Measurements from ENCODE around the gene FAM227A.
"Not testable (repeated sequence)": the region's sequence is repeated elsewhere in the genome, so short reads cannot be mapped to it uniquely, and the experiment has no call there.

FAM227A gene

DNA sequence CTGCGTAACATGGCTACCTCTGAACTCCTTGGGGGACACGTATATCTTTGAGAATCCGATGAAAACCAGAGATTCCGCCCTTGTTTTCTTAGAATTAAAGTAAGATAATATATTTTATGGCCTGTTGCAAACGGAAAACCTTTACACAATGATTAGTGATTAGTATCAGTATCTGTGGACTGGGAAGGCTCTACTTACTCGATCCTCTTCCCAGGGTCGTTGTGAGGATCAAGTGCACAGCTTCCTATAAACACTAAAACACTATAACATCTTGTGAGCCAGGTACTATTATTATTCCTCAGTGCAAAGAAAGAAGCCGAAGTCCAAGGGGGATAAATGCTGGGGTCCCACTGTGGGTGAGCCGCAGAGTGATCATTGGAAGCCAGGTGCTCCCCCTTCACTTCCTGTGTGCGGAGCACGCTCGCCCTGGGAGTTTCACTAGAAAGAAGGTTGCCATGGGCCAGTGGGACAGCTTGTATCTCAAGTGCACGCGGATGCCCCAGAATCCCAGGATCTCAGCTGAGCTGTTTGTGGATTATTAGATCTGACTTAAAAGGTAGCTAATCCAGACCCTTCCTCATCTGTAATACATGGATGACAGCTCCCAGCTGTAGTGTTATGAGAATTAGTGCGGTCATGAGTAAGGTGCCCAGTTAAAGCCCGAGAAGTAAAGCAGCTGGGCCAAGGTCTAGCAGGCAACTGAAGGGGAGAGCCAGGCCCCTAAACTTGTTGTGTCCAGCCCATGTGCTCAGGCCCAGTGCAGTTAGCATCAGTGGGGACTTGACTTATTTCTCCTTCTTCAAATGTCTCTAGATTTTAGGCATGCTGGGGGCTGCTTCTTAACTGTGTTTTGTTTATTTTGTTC is 1.1 kb upstream of the FAM227A start:
- DNase-seq (ENCODE audit: low read depth in 2 of 2): peak; percentile 19 to 26

DNA sequence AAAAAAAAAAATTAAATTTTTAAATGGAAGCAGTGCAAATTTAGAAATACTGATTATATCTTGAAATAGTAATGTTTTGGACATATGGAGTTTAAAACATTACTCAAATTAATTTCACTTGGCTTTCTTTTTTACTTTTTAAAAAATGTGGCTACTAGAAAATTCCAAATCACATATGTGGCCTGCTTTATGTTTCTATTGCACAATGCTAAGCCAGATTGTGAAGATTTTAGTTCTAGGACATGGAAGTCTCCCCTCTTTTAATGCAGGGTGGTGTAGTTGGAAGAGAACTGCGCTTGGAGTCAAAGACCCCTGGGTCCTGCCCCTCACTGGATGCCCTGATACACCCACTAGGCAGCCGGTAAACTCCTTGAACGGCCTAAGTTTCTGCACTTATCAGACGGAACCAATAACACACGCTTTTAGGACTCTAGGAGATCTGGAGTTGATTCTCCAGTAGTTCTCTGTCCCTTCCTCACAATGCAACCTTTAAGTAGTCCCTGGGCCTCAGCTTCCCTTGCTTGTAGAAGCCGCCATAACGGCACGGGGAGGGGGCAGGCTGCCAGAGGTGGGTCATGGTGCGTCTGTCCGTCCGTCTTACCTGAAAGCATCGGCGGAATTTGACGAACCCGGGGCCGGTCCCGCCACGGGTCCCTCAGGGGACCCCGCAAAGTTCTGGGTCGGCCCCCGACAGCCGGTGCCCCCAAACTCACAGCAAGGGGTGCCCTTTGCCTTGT is 505 bp downstream of the FAM227A start:
- no peak for DNase-seq (ENCODE audit: low read depth in 2 of 2)

DNA sequence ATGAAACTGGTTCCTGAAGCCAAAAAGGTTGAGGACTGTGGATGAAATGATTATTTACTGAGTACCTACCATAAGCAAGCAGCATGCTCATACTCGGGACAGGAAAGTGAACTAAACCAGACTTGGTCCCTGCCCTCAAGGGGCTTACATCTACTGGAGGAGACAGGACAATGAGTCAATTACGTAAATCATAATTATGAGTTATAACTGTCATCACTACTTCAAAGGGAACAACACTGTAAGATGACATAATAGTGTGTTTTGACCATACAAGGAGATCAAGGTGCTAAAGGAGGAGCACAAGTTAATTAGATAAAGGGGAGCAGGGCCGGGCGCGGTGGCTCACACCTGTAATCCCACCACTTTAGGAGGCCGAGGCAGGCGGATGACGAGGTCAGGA is 2.5 kb downstream of the FAM227A start:
- DNase-seq (ENCODE audit: low read depth in 2 of 2): no peak

DNA sequence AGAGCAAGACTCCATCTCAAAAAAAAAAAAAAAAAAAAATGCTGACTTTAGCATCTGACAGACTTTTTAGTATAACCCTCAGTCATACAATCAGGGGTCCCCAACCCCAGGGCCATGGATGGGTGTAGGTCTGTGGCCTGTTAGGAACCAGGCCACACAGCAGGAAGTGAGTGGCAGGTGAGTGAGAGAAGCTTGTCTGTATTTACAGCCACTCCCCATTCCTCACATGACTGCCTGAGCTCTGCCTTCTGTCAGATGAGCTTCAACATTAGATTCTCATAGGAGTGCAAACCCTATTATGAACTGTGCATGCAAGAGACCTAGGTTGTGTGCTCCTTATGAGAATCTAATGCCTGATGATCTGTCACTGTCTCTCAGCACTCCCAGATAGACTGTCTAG is 3.3 kb downstream of the FAM227A start:
- DNase-seq (ENCODE audit: low read depth in 2 of 2): no peak

DNA sequence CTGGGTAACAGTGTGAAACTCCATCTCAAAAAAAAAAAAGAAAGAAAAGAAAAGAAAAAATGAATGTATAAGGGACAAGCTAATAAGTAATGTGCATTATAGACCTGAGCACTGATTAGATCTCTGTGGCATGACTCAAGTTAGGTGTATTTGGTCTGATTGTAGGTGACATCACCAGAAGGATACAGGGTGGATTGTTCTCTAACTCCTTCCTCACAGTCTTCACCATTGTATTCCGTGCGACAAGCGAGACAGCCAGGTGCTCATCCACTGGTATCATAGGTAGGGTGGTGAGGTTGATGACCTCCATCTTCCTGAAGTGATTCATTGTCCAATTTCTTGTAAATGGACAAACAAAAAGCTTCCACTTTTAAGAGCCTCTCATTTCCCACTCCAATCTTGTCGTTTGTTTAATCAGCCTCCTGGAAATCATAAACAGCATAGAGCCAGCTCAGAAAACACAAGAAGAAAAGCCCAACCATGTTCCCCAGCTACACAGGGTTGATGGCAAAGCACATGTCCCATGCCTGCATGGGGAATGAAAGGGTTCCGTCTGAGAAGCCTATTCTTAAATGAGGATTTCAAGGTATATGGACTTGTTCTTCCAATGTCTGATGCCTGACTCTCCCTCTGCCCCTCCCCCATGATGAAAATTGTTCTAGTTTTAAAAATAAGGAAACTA is 6.2 kb downstream of the FAM227A start:
- no peak for DNase-seq (ENCODE audit: low read depth in 2 of 2)

DNA sequence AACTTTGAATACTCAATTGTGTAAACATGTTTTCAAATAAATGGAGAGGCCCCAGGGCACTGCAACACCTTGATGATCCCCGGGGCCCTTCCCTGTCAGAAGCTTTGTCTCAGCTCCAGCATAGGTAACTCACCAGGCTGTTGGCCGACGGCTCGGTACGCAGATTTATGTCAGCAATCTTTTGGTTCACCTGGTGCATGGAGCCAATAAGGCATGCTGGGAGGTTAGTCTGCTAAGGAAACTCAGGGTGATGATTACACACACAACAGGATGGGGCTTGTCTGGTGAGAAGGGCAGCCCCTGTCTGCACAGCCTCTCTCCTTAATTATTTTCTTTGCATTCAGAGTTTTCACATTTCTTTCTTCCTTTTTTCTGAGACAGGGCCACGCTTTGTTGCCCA is 10.8 kb downstream of the FAM227A start:
- DNase-seq (ENCODE audit: low read depth in 2 of 2): no peak

DNA sequence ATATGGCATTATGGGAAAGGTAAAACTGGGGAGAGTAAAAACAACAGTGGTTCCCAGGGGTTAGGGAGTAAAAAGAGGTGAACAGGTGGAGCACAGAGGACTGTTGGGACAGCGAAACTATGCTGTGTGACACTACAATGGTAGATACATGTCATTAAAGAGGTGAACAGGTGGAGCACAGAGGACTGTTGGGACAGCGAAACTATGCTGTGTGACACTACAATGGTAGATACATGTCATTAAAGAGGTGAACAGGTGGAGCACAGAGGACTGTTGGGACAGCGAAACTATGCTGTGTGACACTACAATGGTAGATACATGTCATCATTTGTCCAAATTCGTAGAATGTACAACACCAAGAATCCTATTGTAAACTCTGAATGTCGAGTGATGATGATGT is 11.9 kb downstream of the FAM227A start:
- DNase-seq (ENCODE audit: low read depth in 2 of 2): not testable (repeated sequence)

DNA sequence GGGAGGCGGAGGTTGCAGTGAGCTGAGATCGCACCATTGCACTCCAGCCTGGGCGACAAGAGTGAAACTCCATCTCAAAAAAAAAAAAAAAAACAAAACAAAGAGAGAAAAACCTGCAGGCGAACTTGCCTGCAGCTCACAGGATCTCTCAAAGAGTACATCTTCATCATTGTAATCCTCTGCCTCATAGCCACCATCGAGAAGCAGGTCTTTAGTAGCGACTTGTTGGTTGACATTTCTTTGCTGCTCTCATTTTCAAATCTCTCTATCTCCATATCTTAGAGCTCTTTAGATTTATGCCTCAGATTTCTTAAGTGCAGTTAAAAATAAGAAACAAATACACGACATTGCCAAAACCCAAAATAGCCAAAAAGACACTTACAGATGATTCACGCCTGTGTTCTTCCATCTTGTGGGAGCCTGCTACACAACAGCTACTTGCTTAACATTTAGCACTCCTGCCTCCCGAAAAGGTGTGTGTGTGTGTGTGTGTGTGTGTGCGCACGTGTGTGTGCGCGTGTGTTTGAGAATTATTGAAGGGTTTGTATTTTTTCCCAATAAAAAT is 14.6 kb downstream of the FAM227A start:
- DNase-seq (ENCODE audit: low read depth in 2 of 2): no peak

DNA sequence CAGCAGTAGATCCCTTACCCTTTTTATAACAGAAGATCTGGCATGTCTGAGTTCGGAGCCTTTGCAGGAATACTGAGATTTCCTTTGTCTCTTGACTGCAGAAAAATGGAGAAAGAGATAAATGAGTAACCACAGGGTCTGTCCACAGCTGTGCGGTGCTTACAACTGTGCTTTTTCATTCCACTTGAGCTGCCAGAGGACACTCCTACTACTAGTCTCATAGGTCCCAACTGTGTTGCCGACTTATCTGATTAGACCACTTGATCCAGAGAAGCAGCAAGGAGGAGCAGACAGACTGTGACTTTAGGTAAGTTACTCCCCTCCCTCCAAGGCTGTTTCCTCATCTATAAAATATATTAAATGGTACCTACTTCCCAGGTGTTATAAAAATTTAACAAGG is 17.5 kb downstream of the FAM227A start:
- no peak for DNase-seq (ENCODE audit: low read depth in 2 of 2)

DNA sequence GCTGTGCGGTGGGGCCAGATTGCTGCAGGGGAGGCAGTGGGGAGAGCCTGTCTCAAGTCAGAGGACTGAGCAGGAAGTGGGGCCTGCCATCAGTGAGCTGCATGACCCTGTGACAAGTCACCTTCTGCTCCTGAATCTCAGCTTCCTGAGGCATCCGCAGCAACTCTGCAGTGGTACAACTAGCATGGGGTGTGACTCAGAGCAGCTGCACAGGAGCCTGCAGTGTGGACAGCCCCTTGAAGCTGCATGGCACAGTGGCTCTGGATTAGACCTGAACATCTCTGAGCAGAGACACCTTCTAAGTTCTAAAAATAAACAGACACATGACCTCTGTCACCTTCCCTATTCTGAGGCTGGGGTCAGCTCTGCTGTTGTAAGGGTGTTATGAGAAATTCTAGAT is 18.0 kb downstream of the FAM227A start:
- no peak for DNase-seq (ENCODE audit: low read depth in 2 of 2)

DNA sequence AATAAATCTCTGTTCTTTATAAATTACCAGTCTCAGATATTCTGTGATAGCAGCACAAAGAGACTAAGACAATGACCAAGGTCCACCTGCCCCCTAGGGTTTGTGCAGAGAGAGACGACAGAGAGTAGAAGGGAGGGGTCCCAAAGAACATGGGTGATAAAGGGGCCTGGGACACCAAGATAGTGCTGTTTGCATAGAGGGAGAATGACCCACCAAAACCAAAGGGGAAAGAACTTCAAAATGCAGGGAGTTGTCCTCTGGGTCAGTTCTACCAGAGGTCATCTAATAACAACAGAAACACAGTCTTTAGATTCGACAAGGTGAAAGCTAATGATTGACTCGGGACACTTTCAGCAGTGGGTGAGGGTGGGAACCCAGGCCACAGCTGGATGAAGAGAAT is 23.7 kb downstream of the FAM227A start:
- no peak for DNase-seq (ENCODE audit: low read depth in 2 of 2)

DNA sequence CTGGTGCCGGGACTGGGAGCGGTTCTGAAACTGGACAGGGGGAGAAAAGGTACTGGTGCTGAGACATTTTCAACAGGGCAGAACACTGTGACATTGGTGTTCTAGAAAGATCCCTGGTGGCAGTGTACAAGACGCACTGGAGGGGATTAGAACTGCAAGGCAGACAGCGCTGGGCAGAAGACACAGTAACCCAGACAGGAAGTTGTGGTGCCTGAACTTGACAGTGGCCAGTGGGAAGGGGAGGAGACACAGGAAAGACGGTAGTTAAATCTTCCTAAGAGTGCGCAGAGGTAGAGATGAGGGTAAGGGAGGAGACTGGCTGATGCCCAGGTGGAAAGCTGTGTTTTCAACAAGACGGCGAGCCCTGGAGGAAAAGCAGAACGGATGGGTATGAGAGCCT is 24.5 kb downstream of the FAM227A start:
- DNase-seq (ENCODE audit: low read depth in 2 of 2): no peak

DNA sequence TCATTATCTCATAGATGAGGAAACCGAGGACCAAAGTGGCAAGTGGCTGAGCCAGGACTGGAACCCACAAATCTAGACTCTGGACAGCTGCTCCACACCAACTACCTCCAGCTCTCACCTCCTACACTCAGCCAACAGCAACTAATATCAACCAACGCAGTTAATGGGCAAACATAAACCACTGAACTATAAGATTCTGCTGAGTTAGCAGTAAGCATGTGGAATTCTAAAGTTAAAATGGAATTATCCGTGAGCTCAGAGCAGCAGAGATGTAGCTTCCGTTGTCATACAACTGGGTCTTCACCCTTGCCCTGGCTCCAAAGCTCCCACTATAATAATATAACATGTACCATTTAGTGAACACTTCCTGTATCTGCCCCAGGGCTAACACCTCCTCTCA is 27.1 kb downstream of the FAM227A start:
- no peak for DNase-seq (ENCODE audit: low read depth in 2 of 2)

DNA sequence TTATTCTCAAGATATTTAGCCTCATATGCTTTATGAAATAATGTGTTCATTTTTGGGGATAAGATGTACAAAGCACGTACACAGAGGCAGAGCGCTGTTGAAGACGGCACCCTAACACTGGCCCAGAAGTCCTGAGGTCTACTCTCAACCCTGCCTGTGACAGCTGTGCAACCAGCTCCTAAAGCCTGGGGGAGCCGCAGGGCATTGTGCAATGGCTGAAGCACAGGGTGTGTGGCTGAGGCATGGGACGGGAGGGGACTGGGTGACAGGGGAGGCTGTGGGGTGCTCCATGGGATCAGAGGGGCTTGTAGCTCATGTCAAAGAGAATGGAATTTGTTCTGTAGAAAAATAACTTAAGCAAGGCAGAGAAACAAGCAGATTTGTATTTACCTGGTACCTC is 27.7 kb downstream of the FAM227A start:
- no peak for DNase-seq (ENCODE audit: low read depth in 2 of 2)

DNA sequence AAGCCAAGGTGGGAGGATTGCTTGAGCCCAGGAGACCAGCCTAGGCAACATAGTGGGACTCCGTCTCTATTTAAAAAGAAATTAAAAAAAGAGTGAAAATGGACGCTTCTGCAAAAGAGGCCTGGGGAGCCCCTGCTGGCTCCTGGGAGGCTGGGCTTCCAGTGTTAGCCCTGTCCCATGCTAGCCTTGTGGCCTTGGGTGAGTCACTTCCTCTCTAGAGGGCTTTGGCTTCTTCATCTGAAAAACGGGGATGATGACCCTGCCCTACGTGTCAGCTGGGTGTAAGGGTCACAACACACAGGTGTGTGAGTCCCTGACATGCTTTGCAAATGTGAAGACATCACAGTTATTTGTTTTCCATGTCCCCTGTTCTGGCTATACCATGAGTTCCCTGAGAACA is 32.8 kb downstream of the FAM227A start:
- no peak for DNase-seq (ENCODE audit: low read depth in 2 of 2)

DNA sequence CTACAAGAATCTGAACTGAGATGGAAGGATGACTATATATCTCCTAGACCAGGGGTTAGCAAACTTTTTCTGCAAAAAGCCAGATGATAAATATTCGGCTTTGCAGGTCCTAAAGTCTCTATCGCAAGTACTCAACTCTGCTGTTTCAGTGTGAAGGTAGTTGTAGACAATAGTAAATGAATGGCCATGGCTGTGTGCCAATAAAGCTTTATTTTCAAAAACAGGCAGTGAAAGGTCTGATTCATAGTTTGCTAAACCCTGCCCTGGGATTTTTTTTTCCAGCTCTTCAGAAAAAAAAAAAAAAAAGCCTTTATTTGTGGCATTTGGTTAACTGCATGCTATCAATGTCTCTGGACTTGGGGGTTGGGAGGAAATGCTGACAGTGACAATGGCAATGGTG is 37.5 kb downstream of the FAM227A start:
- DNase-seq (ENCODE audit: low read depth in 2 of 2): no peak

DNA sequence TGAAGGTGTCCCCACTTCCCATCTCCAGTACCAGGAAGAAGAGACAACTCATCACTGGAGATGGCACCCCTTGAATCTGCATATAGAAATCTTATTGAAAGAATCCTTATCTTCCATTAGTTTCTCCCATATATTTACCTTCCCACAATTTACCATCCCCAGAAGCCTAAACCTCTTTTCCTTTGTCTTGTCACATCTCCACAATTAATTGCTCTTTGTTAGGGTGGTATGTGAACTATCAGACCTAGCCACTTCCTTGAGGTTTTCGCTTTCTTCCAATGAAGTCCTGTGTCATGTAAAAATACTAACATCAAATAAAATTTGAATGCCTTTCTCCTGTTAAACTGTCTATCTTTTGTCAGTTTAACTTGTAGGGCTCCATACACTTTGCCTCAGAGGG is 37.9 kb downstream of the FAM227A start:
- no peak for DNase-seq (ENCODE audit: low read depth in 2 of 2)

DNA sequence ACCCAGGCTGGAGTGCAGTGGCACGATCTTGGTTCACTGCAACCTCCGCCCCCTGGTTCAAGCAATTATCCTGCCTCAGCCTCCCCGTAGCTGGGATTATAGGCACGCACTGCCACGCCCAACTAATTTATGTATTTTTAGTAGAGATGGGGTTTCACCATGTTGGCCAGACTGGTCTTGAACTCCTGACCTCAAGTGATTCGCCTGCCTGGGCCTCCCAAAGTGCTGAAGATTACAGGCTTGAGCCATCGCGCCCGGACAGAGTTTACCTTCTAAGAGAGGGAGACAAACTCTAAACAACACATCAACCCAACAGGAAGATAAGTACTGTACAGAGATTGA is 41.2 kb downstream of the FAM227A start:
- not testable (repeated sequence) for DNase-seq (ENCODE audit: low read depth in 2 of 2)

DNA sequence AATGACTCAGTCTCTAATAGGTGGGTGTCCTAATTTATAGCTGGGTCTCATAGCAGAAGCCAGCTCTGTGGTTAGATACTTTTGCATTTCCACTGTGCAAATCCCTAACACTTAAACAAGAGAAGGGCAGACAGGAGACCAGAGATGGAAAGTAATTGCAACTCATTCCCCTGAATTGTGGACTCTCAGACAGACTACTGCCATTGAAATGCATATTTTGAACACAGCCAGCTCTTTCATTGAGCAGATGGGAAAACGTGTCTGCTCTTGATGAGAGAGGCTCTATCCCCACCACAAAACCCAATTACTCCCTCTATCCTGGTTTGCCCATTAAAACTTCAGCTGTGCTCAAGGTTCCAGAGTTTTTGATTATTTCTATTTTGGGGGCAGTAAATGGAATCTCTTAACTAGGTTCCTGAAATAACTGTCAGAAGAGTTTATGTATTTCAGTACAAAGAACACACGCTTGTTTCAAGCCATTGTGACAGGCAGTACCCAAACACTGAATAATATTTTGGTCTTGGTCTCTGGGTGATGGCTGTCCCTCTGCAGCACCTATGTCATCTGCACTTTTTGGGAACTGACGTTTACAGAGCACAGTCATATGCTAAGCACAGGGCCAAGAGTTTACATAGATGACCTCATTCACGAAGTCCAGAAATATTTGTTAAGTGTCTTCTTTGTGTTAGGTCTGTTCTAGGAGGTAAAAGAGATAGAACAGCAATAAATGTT is 41.7 kb downstream of the FAM227A start:
- no peak for DNase-seq (ENCODE audit: low read depth in 2 of 2)

DNA sequence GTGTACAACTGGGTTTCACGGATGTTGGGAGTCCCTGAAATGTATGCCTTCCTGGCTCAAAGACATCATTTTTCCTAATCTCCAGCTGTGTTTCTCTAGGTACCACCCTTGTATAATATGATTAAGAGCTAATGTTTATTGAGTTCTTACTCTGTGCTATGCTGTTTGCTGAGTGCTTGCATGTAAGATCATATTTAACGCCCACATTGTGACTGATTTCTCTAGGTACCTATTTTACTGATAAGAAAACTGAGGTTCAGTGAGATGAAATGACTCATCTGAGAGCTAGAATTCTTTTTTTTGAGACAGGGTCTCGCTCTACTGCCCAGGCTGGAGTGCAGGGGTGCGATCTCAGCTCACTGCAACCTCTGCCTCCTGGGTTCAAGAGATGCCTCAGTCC is 42.6 kb downstream of the FAM227A start:
- DNase-seq (ENCODE audit: low read depth in 2 of 2): no peak

DNA sequence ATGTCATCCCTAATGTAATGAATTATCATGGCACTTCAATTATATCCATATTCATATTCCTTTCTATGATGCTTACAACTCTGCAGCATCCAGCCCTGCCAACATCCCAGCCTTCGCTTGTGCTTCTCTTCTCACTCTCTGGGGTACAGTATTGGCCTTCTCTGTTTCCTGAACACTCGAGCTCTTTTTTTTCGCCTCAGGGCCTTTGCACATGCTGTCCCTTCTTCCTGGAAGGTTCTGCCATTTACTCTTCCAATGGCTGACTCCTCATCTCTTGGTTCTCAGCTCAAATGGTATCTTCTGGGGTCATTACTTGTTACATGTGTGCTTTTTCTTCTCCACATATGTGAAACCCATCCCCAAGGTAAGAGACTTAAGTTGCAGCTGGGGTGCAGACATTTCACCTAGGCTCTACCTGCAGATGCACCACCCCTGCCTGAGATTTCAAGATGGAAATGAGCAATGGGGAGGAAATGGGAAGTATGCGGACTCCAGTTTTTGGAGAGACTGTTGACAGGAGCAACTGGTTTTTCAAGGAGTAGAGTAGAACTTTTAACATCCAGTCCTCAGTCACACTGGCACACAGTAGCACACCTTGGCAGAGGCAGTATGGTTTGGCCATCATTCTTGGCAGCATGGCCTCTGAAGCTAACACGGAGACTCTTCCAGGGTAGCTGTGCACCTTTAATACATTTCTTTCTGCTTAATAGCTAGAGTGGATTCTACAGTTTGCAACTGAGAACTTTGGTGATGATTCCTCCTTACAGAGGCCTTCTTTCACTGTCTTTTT is 43.8 kb downstream of the FAM227A start:
- no peak for DNase-seq (ENCODE audit: low read depth in 2 of 2)

Measured in stimulated activated CD8-positive, alpha-beta memory T cell treated with anti-CD3 and anti-CD28 coated beads, Interleukin-15, amount 100 ng/mL, for 48 hours (primary cell).